ENCODE results near the gene ITFG2.

DNA sequence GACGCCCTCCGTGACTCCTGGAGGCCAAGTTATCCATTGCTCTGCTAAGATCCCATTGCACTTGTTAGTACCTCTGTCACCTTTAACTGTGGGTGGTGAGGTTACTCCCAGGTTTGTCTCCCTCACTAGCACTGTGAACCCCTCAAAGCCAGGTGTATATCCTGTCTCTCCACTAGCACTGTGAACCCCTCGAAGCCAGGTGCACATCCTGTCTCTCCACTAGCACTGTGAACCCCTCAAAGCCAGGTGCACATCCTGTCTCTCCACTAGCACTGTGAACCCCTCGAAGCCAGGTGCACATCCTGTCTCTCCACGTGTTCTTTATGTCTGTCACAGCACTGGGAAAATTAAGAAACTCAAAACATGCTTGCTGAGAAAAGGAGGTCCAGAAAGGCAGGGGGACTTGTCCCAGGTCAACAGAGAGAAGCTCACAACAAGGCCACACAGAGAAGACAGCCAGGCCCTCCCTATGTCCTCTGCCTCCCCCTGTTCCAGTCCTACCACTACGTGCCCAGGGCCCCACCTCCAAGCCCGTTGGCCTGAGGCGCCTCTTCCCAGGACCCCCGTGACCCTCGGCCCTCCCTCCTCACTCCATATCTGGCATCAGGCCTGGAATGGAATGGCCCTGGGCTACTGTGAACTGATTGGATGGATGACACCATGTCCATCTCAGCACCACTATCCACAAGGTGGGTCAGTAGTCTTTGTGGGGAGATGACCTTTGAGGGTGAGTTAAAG lies 44.1 kb upstream of the ITFG2 start:
- TF ChIP-seq, protein P1, sequence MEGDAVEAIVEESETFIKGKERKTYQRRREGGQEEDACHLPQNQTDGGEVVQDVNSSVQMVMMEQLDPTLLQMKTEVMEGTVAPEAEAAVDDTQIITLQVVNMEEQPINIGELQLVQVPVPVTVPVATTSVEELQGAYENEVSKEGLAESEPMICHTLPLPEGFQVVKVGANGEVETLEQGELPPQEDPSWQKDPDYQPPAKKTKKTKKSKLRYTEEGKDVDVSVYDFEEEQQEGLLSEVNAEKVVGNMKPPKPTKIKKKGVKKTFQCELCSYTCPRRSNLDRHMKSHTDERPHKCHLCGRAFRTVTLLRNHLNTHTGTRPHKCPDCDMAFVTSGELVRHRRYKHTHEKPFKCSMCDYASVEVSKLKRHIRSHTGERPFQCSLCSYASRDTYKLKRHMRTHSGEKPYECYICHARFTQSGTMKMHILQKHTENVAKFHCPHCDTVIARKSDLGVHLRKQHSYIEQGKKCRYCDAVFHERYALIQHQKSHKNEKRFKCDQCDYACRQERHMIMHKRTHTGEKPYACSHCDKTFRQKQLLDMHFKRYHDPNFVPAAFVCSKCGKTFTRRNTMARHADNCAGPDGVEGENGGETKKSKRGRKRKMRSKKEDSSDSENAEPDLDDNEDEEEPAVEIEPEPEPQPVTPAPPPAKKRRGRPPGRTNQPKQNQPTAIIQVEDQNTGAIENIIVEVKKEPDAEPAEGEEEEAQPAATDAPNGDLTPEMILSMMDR (conservative IDR thresholded peaks at IDR 0.05): no peak
- no peak for TF ChIP-seq EZH2 (IDR thresholded peaks at IDR 0.05; ENCODE audit: low read depth)
